ENCODE results near the gene CFAP126.

DNA sequence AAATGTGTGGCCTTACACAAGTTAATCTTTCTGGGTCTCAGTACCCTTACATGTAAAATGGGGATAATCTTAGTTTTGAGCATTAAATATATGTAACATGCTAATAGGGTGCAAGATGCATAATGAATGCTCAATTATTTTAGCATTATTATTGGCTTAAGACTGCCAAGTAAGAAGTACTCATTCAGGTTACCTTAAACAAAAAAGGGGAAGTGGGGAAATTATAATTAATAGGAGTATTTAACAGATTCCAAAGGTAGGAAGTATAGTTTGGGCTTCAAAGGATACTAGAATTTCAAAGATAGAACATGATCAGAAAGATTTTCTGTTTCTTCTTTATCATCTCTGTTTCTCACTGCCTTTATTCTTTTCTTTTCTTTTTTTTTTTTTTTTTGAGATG is 5.8 kb upstream of the CFAP126 start:
- TF ChIP-seq, protein P1, sequence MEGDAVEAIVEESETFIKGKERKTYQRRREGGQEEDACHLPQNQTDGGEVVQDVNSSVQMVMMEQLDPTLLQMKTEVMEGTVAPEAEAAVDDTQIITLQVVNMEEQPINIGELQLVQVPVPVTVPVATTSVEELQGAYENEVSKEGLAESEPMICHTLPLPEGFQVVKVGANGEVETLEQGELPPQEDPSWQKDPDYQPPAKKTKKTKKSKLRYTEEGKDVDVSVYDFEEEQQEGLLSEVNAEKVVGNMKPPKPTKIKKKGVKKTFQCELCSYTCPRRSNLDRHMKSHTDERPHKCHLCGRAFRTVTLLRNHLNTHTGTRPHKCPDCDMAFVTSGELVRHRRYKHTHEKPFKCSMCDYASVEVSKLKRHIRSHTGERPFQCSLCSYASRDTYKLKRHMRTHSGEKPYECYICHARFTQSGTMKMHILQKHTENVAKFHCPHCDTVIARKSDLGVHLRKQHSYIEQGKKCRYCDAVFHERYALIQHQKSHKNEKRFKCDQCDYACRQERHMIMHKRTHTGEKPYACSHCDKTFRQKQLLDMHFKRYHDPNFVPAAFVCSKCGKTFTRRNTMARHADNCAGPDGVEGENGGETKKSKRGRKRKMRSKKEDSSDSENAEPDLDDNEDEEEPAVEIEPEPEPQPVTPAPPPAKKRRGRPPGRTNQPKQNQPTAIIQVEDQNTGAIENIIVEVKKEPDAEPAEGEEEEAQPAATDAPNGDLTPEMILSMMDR (IDR thresholded peaks at IDR 0.05 in 4 of 5, conservative IDR thresholded peaks at IDR 0.05 in 1 of 5) = no peak
- TF ChIP-seq POLR2A (IDR thresholded peaks at IDR 0.05) = no peak

Data from gastrocnemius medialis (tissue), 4 donors.